Measurements from ENCODE around the gene ALG11. TPM values are rescaled to one million over a fixed set of nuclear protein-coding genes. Genes with fewer than 3 reads are reported as not detected.

The ALG11 gene
- total and polyA plus RNA-seq, 12 donors, result 2.8 to 24.9 (median 21.0) TPM

- no peaks in the 10 kb centered on the region for H3K9me3 ChIP-seq
- DNase-seq (peak; percentile 23 to 29), ATAC-seq (peak; percentile 52 to 88 (median 62))
- H3K4me3 ChIP-seq, result peak overlapping the region in 1 of 10 donors; percentile 9
- WGBS, 2 donors, result 39 to 42% methylated on average over 9 of the region's 9 CpGs
- no peak for TF ChIP-seq CTCF (IDR thresholded peaks at IDR 0.05)
- H3K27me3 ChIP-seq, result no peaks in the 10 kb centered on the region
- peak overlapping the region in 7 of 10 donors; percentile 30 to 75 (median 57) for H3K27ac ChIP-seq
- H3K4me1 ChIP-seq, result peaks cover 4 to 38% (median 32%) of the 10 kb centered on the region in 9 donors
- no peaks in the 10 kb centered on the region for H3K36me3 ChIP-seq
- intact Hi-C loops (cut with DNase I), result loop anchor here in 3 of 10 donors (5.0 to 10.0 kb wide), 3 partner anchors 81 to 181 kb away; no protein-coding TSS in a partner anchor
Observed at GRCh38 chr13:51995677-51996551, 16.3 kb upstream of the ALG11 start.

GRCh38 chr13:51996641-51997040 lies 15.6 kb upstream of the ALG11 start:
- Histone ChIP-seq H3K9me3 (no peaks in the 10 kb centered on the region), H3K4me1 (peaks cover 4 to 38% (median 32%) of the 10 kb centered on the region in 9 donors), H3K27me3 (no peaks in the 10 kb centered on the region), H3K4me3 (no peak overlapping the region), H3K36me3 (no peaks in the 10 kb centered on the region), H3K27ac (peak overlapping the region in 4 of 10 donors; percentile 40 to 75 (median 62))
- no peak for TF ChIP-seq CTCF (IDR thresholded peaks at IDR 0.05)
- intact Hi-C loops (cut with DNase I), result loop anchor here in 3 of 10 donors (5.0 to 10.0 kb wide), 3 partner anchors 82 to 182 kb away; no protein-coding TSS in a partner anchor
- no peak for ATAC-seq
- no peak for DNase-seq
- WGBS, 2 donors, result 86 to 87% methylated on average over 4 of the region's 4 CpGs

GRCh38 chr13:51997186-51997585 lies 15.0 kb upstream of the ALG11 start:
- H3K27me3 ChIP-seq, result no peaks in the 10 kb centered on the region
- no peaks in the 10 kb centered on the region for H3K9me3 ChIP-seq
- DNase-seq (no peak), ATAC-seq (no peak)
- TF ChIP-seq CTCF (IDR thresholded peaks at IDR 0.05), result no peak
- WGBS, 2 donors, result 96 to 99% methylated on average over 2 of the region's 2 CpGs
- no peak overlapping the region for H3K4me3 ChIP-seq
- intact Hi-C loops (cut with DNase I), result loop anchor here in 3 of 10 donors (5.0 to 10.0 kb wide), 3 partner anchors 82 to 182 kb away; no protein-coding TSS in a partner anchor
- no peaks in the 10 kb centered on the region for H3K36me3 ChIP-seq
- H3K27ac ChIP-seq, result no peak overlapping the region
- peaks cover 4 to 38% (median 32%) of the 10 kb centered on the region in 9 donors for H3K4me1 ChIP-seq

- Histone ChIP-seq H3K4me3 (no peak overlapping the region), H3K9me3 (no peaks in the 10 kb centered on the region), H3K27ac (no peak overlapping the region), H3K36me3 (no peaks in the 10 kb centered on the region), H3K4me1 (peaks cover 4 to 38% (median 32%) of the 10 kb centered on the region in 9 donors), H3K27me3 (no peaks in the 10 kb centered on the region)
- TF ChIP-seq CTCF (IDR thresholded peaks at IDR 0.05), result no peak
- 76 to 79% methylated on average over 8 of the region's 8 CpGs for WGBS, 2 donors
- no peak for ATAC-seq
- intact Hi-C loops (cut with DNase I), result loop anchor here in 4 of 10 donors (2.0 to 10.0 kb wide), 4 partner anchors 83 to 183 kb away; partner anchors contain the start of gene NEK5 (in 1 of the 4)
- DNase-seq, result no peak
Observed at GRCh38 chr13:51997641-51998330, 14.4 kb upstream of the ALG11 start.

Measured in heart right ventricle (tissue), 16 donors.